GM23338 (cell line): ENCODE results near the gene ANKRD17. TPM values are rescaled to one million over a fixed set of nuclear protein-coding genes. Genes with fewer than 3 reads are reported as not detected.

ENCODE experiments used
- ATAC-seq: fragments of 200-7000 bp; cut with Tn5 transposase; 3 replicates; pipeline ENCODE4 v1.9.1; 2020
- DNase-seq: peaks from one replicate; pipeline ENCODE4 v3.0.0-alpha.2; 2015; ENCODE audit warnings: low spot score
- H2AFZ ChIP-seq: fragments of 200-600 bp; sonication (generic); 2 replicates; pipeline ENCODE4 v1.8.0; 2016; ENCODE audit warnings: antibody characterized with exemption, mild to moderate bottlenecking, moderate library complexity
- H3F3A ChIP-seq: fragments of 200-600 bp; sonication (generic); replicated peaks from 2 replicates; pipeline ENCODE4 v1.8.0; 2017; ENCODE audit warnings: antibody characterized with exemption, mixed run types, low read depth
- H3K27ac ChIP-seq: fragments of 200-600 bp; sonication (generic); 2 replicates; pipeline ENCODE4 v1.6.1; 2016; ENCODE audit warnings: low read depth
- H3K27me3 ChIP-seq: fragments of 200-600 bp; sonication (generic); 2 replicates; pipeline ENCODE4 v1.8.0; 2016; ENCODE audit warnings: mild to moderate bottlenecking, mixed run types, moderate library complexity; ENCODE audit not compliant: insufficient read depth
- H3K36me3 ChIP-seq: fragments of 200-600 bp; sonication (generic); 2 replicates; pipeline ENCODE4 v1.8.0; 2016; ENCODE audit warnings: mild to moderate bottlenecking; ENCODE audit not compliant: insufficient read depth
- H3K4me1 ChIP-seq: fragments of 200-600 bp; sonication (generic); 2 replicates; pipeline ENCODE4 v1.8.0; 2016; ENCODE audit warnings: mild to moderate bottlenecking, moderate library complexity; ENCODE audit not compliant: insufficient read depth
- H3K4me2 ChIP-seq: fragments of 200-600 bp; sonication (generic); 2 replicates; pipeline ENCODE4 v1.7.1; 2017; ENCODE audit warnings: mixed run types
- H3K4me3 ChIP-seq: fragments of 200-600 bp; sonication (generic); 2 replicates; pipeline ENCODE4 v1.6.1; 2016; ENCODE audit warnings: mixed run types
- H3K79me2 ChIP-seq: fragments of 200-600 bp; sonication (generic); replicated peaks from 2 replicates; pipeline ENCODE4 v1.8.0; 2017; ENCODE audit warnings: mild to moderate bottlenecking; ENCODE audit not compliant: insufficient read depth
- H3K9me2 ChIP-seq: fragments of 200-600 bp; sonication (generic); 2 replicates; pipeline ENCODE4 v1.8.0; 2017; ENCODE audit not compliant: insufficient read depth
- H4K20me1 ChIP-seq: fragments of 200-600 bp; sonication (generic); replicated peaks from 2 replicates; pipeline ENCODE4 v1.8.0; 2017; ENCODE audit warnings: mild to moderate bottlenecking; ENCODE audit not compliant: insufficient read depth
- H3K27ac Mint-ChIP-seq: 2 replicates; pipeline ENCODE4 v1.8.0; 2020; ENCODE audit warnings: inconsistent platforms, mild to moderate bottlenecking, moderate library complexity, mixed read lengths
- H3K27me3 Mint-ChIP-seq: 3 replicates; pipeline ENCODE4 v1.8.0; 2022; ENCODE audit warnings: low read depth, mild to moderate bottlenecking, moderate library complexity, mixed read lengths, inconsistent platforms; ENCODE audit not compliant: insufficient read depth, poor library complexity
- H3K36me3 Mint-ChIP-seq: 3 replicates; pipeline ENCODE4 v1.8.0; 2021; ENCODE audit warnings: low read depth, mild to moderate bottlenecking, inconsistent platforms, moderate library complexity, mixed read lengths
- H3K4me1 Mint-ChIP-seq: 3 replicates; pipeline ENCODE4 v1.8.0; 2020; ENCODE audit warnings: mild to moderate bottlenecking, inconsistent platforms, mixed read lengths
- H3K4me3 Mint-ChIP-seq: 3 replicates; pipeline ENCODE4 v1.8.0; 2021; ENCODE audit warnings: moderate library complexity, mild to moderate bottlenecking, inconsistent platforms, mixed read lengths
- H3K9me3 Mint-ChIP-seq: 3 replicates; pipeline ENCODE4 v1.8.0; 2020; ENCODE audit warnings: moderate library complexity, mild to moderate bottlenecking, inconsistent platforms, mixed read lengths
- CREB1 ChIP-seq: fragments of 250-450 bp; sonication (Bioruptor Pico); IDR thresholded peaks from 2 replicates; pipeline ENCODE4 v1.5.0; 2020; ENCODE audit warnings: low read depth, mild to moderate bottlenecking, moderate library complexity
- CTCF ChIP-seq, 2 experiments: fragments of 200-600 bp in 1 of 2; sonication (generic) in 1 of 2; conservative IDR thresholded peaks; 2 replicates each; pipeline versions ENCODE4 v1.5.1 to v1.6.1; 2016 to 2017; ENCODE audit warnings: antibody characterized with exemption in 2 of 2, low read depth in 2 of 2, mild to moderate bottlenecking in 2 of 2, moderate library complexity in 1 of 2
- ETS1 ChIP-seq: IDR thresholded peaks from 2 replicates; pipeline ENCODE4 v1.6.1; 2016; ENCODE audit warnings: antibody characterized with exemption
- EZH2phosphoT487 ChIP-seq: fragments of 200-600 bp; sonication (generic); IDR thresholded peaks from one replicate; pipeline ENCODE4 v1.8.1; 2018; ENCODE audit warnings: antibody characterized with exemption; ENCODE audit not compliant: unreplicated experiment
- NANOG ChIP-seq: IDR thresholded peaks from 2 replicates; pipeline ENCODE4 v1.6.1; 2016; ENCODE audit warnings: antibody characterized with exemption, borderline replicate concordance
- POLR2AphosphoS5 ChIP-seq: IDR thresholded peaks from 2 replicates; pipeline ENCODE4 v1.6.1; 2016; ENCODE audit warnings: antibody characterized with exemption, low read depth
- REST ChIP-seq: IDR thresholded peaks from one replicate; pipeline ENCODE4 v1.6.1; 2018; ENCODE audit warnings: antibody characterized with exemption; ENCODE audit not compliant: unreplicated experiment
- STAT1 ChIP-seq: IDR thresholded peaks from one replicate; pipeline ENCODE4 v1.6.1; 2016; ENCODE audit warnings: antibody characterized with exemption; ENCODE audit not compliant: unreplicated experiment
- ZNF331 ChIP-seq: fragments of 250-450 bp; sonication (Bioruptor Pico); IDR thresholded peaks from 2 replicates; pipeline ENCODE4 v1.5.0; 2020; ENCODE audit warnings: low read depth, mild to moderate bottlenecking, moderate library complexity
- ZNF462 ChIP-seq: fragments of 250-450 bp; sonication (Bioruptor Pico); IDR thresholded peaks from 2 replicates; pipeline ENCODE4 v1.5.0; 2020; ENCODE audit warnings: mild to moderate bottlenecking, moderate library complexity
- polyA plus RNA-seq: library from polyadenylated mRNA; unstranded; fragments of >200 nt; fragmentation: Nextera tagmentation; extraction: Ambion mirVana; gene quantifications from 2 replicates; pipeline ENCODE4 v1.2.1, GENCODE V29; 2016
- total RNA-seq: library from RNA; depleted of rRNA; stranded (reverse); fragments of >200 nt; shearing (Covaris generic); gene quantifications from 2 replicates; pipeline ENCODE4 v1.2.3, GENCODE V29; 2014

The ANKRD17 gene
- total and polyA plus RNA-seq, 2 experiments from 2014 or later: 41.9 to 85.3 TPM

GRCh38 chr4:73234712-73235111, 23.9 kb downstream of the ANKRD17 start:
- no peak overlapping the region for H3K27ac ChIP-seq
- no peaks in the 10 kb centered on the region for H3K9me3 Mint-ChIP-seq
- ATAC-seq: no peak
- peaks cover 17% of the 10 kb centered on the region; the same call in 2 of the 3 replicates for H3K4me1 Mint-ChIP-seq
- H3K27me3 ChIP-seq: no peaks in the 10 kb centered on the region
- H3K27ac Mint-ChIP-seq: no peak overlapping the region
- no peaks in the 10 kb centered on the region; the same call in 1 of the 2 replicates for H3K4me1 ChIP-seq
- H3K79me2 ChIP-seq: peaks cover 100% of the 10 kb centered on the region
- H2AFZ ChIP-seq: no peak overlapping the region
- peaks cover 1% of the 10 kb centered on the region for H3K27me3 Mint-ChIP-seq
- no peak overlapping the region for H3K4me3 Mint-ChIP-seq
- peaks cover 12% of the 10 kb centered on the region; the same call in 1 of the 2 replicates for H4K20me1 ChIP-seq
- TF ChIP-seq REST (no peak), POLR2AphosphoS5 (no peak), ZNF331 (CRISPR knock-in tag) (no peak), STAT1 (no peak), CTCF (conservative IDR thresholded peaks at IDR 0.05; ENCODE audit: low read depth in 2 of 2) (no peak), ETS1 (no peak), ZNF462 (CRISPR knock-in tag) (no peak), CREB1 (CRISPR knock-in tag) (no peak), NANOG (no peak), EZH2phosphoT487 (no peak)
- no peaks in the 10 kb centered on the region for H3K36me3 ChIP-seq
- H3K4me3 ChIP-seq: no peak overlapping the region
- H3K36me3 Mint-ChIP-seq: peaks cover 20% of the 10 kb centered on the region
- DNase-seq: no peak
- H3K9me2 ChIP-seq: no peaks in the 10 kb centered on the region
- H3F3A ChIP-seq: no peaks in the 10 kb centered on the region
- no peak overlapping the region for H3K4me2 ChIP-seq
